ENCODE results near the gene GAGE12J. TPM values are rescaled to one million over a fixed set of nuclear protein-coding genes. Genes with fewer than 3 reads are reported as not detected.
A peak's percentile ranks its signal among the peaks of the same experiment; 100 is the strongest.
"Not testable (repeated sequence)": the region's sequence is repeated elsewhere in the genome, so short reads cannot be mapped to it uniquely, and the experiment has no call there.

The GAGE12J gene
- total RNA-seq, 2 experiments from 2014 or later: not detected

- DNase-seq (peak; percentile 80), ATAC-seq (peak; percentile 85)
- H3K4me3 Mint-ChIP-seq: no peak overlapping the region
- H3K36me3 Mint-ChIP-seq: peaks cover 3% of the 10 kb centered on the region
- H3K4me1 Mint-ChIP-seq: peaks cover 35% of the 10 kb centered on the region
- no peaks in the 10 kb centered on the region for H3K27me3 Mint-ChIP-seq
- H3K9me3 Mint-ChIP-seq (ENCODE audit: low read depth): no peaks in the 10 kb centered on the region
- CTCF ChIA-PET: interaction anchor here (0.9 to 1.4 kb wide), 6 partner anchors 8 to 463 kb away, joined by 3 to 6 read pairs (median 3); no protein-coding TSS in a partner anchor
- peak overlapping the region; percentile 57 for H3K27ac Mint-ChIP-seq
Observed at GRCh38 chrX:49291615-49292337, 30.1 kb upstream of the GAGE12J start.

- ATAC-seq (no peak), DNase-seq (no peak)
- H3K4me3 Mint-ChIP-seq: no peak overlapping the region
- peaks cover 27% of the 10 kb centered on the region for H3K4me1 Mint-ChIP-seq
- H3K36me3 Mint-ChIP-seq: no peaks in the 10 kb centered on the region
- H3K27me3 Mint-ChIP-seq: no peaks in the 10 kb centered on the region
- H3K27ac Mint-ChIP-seq: peak overlapping the region; percentile 45
- H3K9me3 Mint-ChIP-seq (ENCODE audit: low read depth): no peaks in the 10 kb centered on the region
- CTCF ChIA-PET: interaction anchor here (0.9 to 1.4 kb wide), 6 partner anchors 7 to 126 kb away, joined by 3 to 6 read pairs (median 3); no protein-coding TSS in a partner anchor
Observed at GRCh38 chrX:49292400-49293362, 29.2 kb upstream of the GAGE12J start.

- not testable (repeated sequence) for H3K36me3 Mint-ChIP-seq; DNase-seq; H3K4me3 Mint-ChIP-seq; H3K4me1 Mint-ChIP-seq; H3K27me3 Mint-ChIP-seq; H3K27ac Mint-ChIP-seq; H3K9me3 Mint-ChIP-seq (ENCODE audit: low read depth); ATAC-seq
- CTCF ChIA-PET: interaction anchor here (0.9 kb wide), 1 partner anchor 7 kb away, joined by 3 read pairs; no protein-coding TSS in a partner anchor
Observed at GRCh38 chrX:49299293-49299692, 22.5 kb upstream of the GAGE12J start.

GRCh38 chrX:49300703-49301102, 21.1 kb upstream of the GAGE12J start:
- H3K36me3 Mint-ChIP-seq: no peaks in the 10 kb centered on the region
- H3K4me3 Mint-ChIP-seq: no peak overlapping the region
- no peaks in the 10 kb centered on the region for H3K27me3 Mint-ChIP-seq
- H3K27ac Mint-ChIP-seq: no peak overlapping the region
- H3K4me1 Mint-ChIP-seq: peaks cover 1% of the 10 kb centered on the region
- DNase-seq (no peak), ATAC-seq (no peak)
- no peaks in the 10 kb centered on the region for H3K9me3 Mint-ChIP-seq (ENCODE audit: low read depth)
- CTCF ChIA-PET: no interaction called here

GRCh38 chrX:49303346-49303745, 18.5 kb upstream of the GAGE12J start, which contains the start of gene GAGE10:
GAGE10 (plus strand) TSS chrX:49303646; CDS start chrX:49304860, 1,214 bp downstream.
- CTCF ChIA-PET: no interaction called here

GRCh38 chrX:49307775-49308174, 14.1 kb upstream of the GAGE12J start:
- H3K36me3 Mint-ChIP-seq; DNase-seq; H3K9me3 Mint-ChIP-seq (ENCODE audit: low read depth); H3K4me3 Mint-ChIP-seq; ATAC-seq; H3K27ac Mint-ChIP-seq; CTCF ChIA-PET: not testable (repeated sequence)
- peaks cover 35% of the 10 kb centered on the region for H3K27me3 Mint-ChIP-seq
- peaks cover 13% of the 10 kb centered on the region for H3K4me1 Mint-ChIP-seq

More at GRCh38 chrX:49303346-49303745, 18.5 kb upstream of the GAGE12J start, which contains the start of gene GAGE10:
- Mint-ChIP-seq H3K27me3 (peaks cover 14% of the 10 kb centered on the region), H3K9me3 (ENCODE audit: low read depth) (no peaks in the 10 kb centered on the region), H3K36me3 (no peaks in the 10 kb centered on the region), H3K4me3 (no peak within 1 kb of the TSS), H3K27ac (no peak within 1 kb of the TSS), H3K4me1 (no peaks in the 10 kb centered on the region)
- no peak for ATAC-seq
- no peak for DNase-seq

- no peak for DNase-seq
- peaks cover 13% of the 10 kb centered on the region for H3K4me1 Mint-ChIP-seq
- CTCF ChIA-PET: no interaction called here
- no peaks in the 10 kb centered on the region for H3K9me3 Mint-ChIP-seq (ENCODE audit: low read depth)
- H3K36me3 Mint-ChIP-seq: no peaks in the 10 kb centered on the region
- H3K4me3 Mint-ChIP-seq: peak overlapping the region; percentile 60
- peaks cover 35% of the 10 kb centered on the region for H3K27me3 Mint-ChIP-seq
- peak; percentile 20 for ATAC-seq
- H3K27ac Mint-ChIP-seq: peak overlapping the region; percentile 56
Observed at GRCh38 chrX:49308604-49309269, 13.1 kb upstream of the GAGE12J start.

- Mint-ChIP-seq H3K36me3 (no peaks in the 10 kb centered on the region), H3K4me3 (peak overlapping the region; percentile 60), H3K27me3 (peaks cover 35% of the 10 kb centered on the region), H3K4me1 (peaks cover 13% of the 10 kb centered on the region), H3K9me3 (ENCODE audit: low read depth) (no peaks in the 10 kb centered on the region), H3K27ac (peak overlapping the region; percentile 15)
- ATAC-seq (no peak), DNase-seq (no peak)
- CTCF ChIA-PET: no interaction called here
Observed at GRCh38 chrX:49309401-49309981, 12.3 kb upstream of the GAGE12J start.

GRCh38 chrX:49310371-49310770, 11.5 kb upstream of the GAGE12J start:
- Mint-ChIP-seq H3K36me3 (no peaks in the 10 kb centered on the region), H3K27ac (no peak overlapping the region), H3K4me3 (no peak overlapping the region), H3K9me3 (ENCODE audit: low read depth) (no peaks in the 10 kb centered on the region), H3K4me1 (peaks cover 13% of the 10 kb centered on the region), H3K27me3 (peaks cover 35% of the 10 kb centered on the region)
- CTCF ChIA-PET: no interaction called here
- no peak for DNase-seq
- ATAC-seq: no peak

- ATAC-seq: no peak
- no peak for DNase-seq
- CTCF ChIA-PET: no interaction called here
- no peaks in the 10 kb centered on the region for H3K9me3 Mint-ChIP-seq (ENCODE audit: low read depth)
- peaks cover 32% of the 10 kb centered on the region for H3K27me3 Mint-ChIP-seq
- H3K27ac Mint-ChIP-seq: no peak overlapping the region
- H3K36me3 Mint-ChIP-seq: no peaks in the 10 kb centered on the region
- peaks cover 13% of the 10 kb centered on the region for H3K4me1 Mint-ChIP-seq
- H3K4me3 Mint-ChIP-seq: no peak overlapping the region
Observed at GRCh38 chrX:49312176-49312575, 9.7 kb upstream of the GAGE12J start.

- CTCF ChIA-PET: no interaction called here
- no peak overlapping the region for H3K4me3 Mint-ChIP-seq
- H3K4me1 Mint-ChIP-seq: no peaks in the 10 kb centered on the region
- no peaks in the 10 kb centered on the region for H3K27me3 Mint-ChIP-seq
- ATAC-seq (no peak), DNase-seq (no peak)
- no peaks in the 10 kb centered on the region for H3K9me3 Mint-ChIP-seq (ENCODE audit: low read depth)
- no peak overlapping the region for H3K27ac Mint-ChIP-seq
- no peaks in the 10 kb centered on the region for H3K36me3 Mint-ChIP-seq
Observed at GRCh38 chrX:49316085-49316484, 5.8 kb upstream of the GAGE12J start.

- H3K27ac Mint-ChIP-seq; ATAC-seq; H3K27me3 Mint-ChIP-seq; DNase-seq; H3K4me1 Mint-ChIP-seq; H3K9me3 Mint-ChIP-seq (ENCODE audit: low read depth); CTCF ChIA-PET; H3K4me3 Mint-ChIP-seq; H3K36me3 Mint-ChIP-seq: not testable (repeated sequence)
Observed at GRCh38 chrX:49322266-49322665, 429 bp downstream of the GAGE12J start.

- CTCF ChIA-PET; DNase-seq; H3K36me3 Mint-ChIP-seq; H3K9me3 Mint-ChIP-seq (ENCODE audit: low read depth); H3K27ac Mint-ChIP-seq; H3K4me3 Mint-ChIP-seq; ATAC-seq; H3K4me1 Mint-ChIP-seq; H3K27me3 Mint-ChIP-seq: not testable (repeated sequence)
Observed at GRCh38 chrX:49323735-49324134, 1.9 kb downstream of the GAGE12J start.
